GM19043 (cell line): ENCODE results near the gene POPDC2.
"Not testable (repeated sequence)": the region's sequence is repeated elsewhere in the genome, so short reads cannot be mapped to it uniquely, and the experiment has no call there.

ENCODE experiments used
- ATAC-seq: cut with Tn5 transposase; IDR thresholded peaks from one replicate; pipeline ENCODE4 v1.9.1; 2021; ENCODE audit warnings: low read depth; ENCODE audit not compliant: unreplicated experiment

The POPDC2 gene

GRCh38 chr3:119620899-119621298, 39.5 kb downstream of the POPDC2 start:
- ATAC-seq = no peak

GRCh38 chr3:119619094-119619493, 41.3 kb downstream of the POPDC2 start:
- ATAC-seq = no peak

- no peak for ATAC-seq
These were observed 44.3 kb downstream of the POPDC2 start for GRCh38 chr3:119616056-119616455.

- ATAC-seq = no peak
These were observed 46.5 kb downstream of the POPDC2 start for GRCh38 chr3:119613872-119614271.

- ATAC-seq = no peak
These were observed 47.2 kb downstream of the POPDC2 start for GRCh38 chr3:119613201-119613600.

GRCh38 chr3:119611664-119612063, 48.7 kb downstream of the POPDC2 start:
- ATAC-seq = no peak

GRCh38 chr3:119609301-119609700, 51.1 kb downstream of the POPDC2 start:
- ATAC-seq = no peak

GRCh38 chr3:119608405-119609000, 51.9 kb downstream of the POPDC2 start:
- ATAC-seq = no peak

- ATAC-seq = no peak
These were observed 55.5 kb downstream of the POPDC2 start for GRCh38 chr3:119604878-119605277.

GRCh38 chr3:119602676-119603075, 57.7 kb downstream of the POPDC2 start:
- no peak for ATAC-seq

GRCh38 chr3:119601154-119601553, 59.2 kb downstream of the POPDC2 start:
- ATAC-seq = peak; percentile 1

- ATAC-seq = peak; percentile 65
These were observed 59.7 kb downstream of the POPDC2 start for GRCh38 chr3:119600732-119601131.

- no peak for ATAC-seq
These were observed 60.7 kb downstream of the POPDC2 start for GRCh38 chr3:119599558-119600174.

- peak; percentile 42 for ATAC-seq
These were observed 61.8 kb downstream of the POPDC2 start for GRCh38 chr3:119598410-119599098.

GRCh38 chr3:119597548-119598288, 62.7 kb downstream of the POPDC2 start, which contains the start of gene PLA1A:
Gene PLA1A (plus strand): TSS chr3:119597885. CDS start chr3:119597914, 29 bp downstream.
- no peak for ATAC-seq

- no peak for ATAC-seq
These were observed 64.0 kb downstream of the POPDC2 start for GRCh38 chr3:119596398-119596797.

GRCh38 chr3:119595639-119596334, 64.6 kb downstream of the POPDC2 start:
- no peak for ATAC-seq

- ATAC-seq = not testable (repeated sequence)
These were observed 65.5 kb downstream of the POPDC2 start for GRCh38 chr3:119594929-119595328.

- no peak for ATAC-seq
These were observed 66.3 kb downstream of the POPDC2 start for GRCh38 chr3:119594066-119594465.

- no peak for ATAC-seq
These were observed 67.5 kb downstream of the POPDC2 start for GRCh38 chr3:119592861-119593260.
